ENCODE measurements around the gene PLOD1.

DNA sequence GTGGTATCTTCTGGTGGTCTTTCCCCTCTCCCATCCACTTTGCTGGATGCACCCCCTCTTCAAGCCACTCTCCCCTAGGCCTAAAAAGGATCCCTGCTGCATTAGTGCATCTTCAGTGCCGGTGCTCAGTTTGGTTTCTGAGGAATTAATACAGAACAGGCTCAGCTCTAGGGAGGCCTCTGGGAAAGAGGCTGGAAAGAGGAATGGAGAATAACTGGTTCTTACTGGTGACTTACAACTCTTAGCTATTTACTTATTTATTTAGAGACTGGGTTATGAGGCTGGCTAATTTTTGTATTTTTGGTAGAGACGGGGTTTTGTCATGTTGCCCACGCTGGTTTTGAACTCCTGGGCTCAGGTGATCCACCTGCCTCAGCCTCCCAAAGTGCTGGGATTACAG lies 64.7 kb downstream of the PLOD1 start:
- TF ChIP-seq, protein P1, sequence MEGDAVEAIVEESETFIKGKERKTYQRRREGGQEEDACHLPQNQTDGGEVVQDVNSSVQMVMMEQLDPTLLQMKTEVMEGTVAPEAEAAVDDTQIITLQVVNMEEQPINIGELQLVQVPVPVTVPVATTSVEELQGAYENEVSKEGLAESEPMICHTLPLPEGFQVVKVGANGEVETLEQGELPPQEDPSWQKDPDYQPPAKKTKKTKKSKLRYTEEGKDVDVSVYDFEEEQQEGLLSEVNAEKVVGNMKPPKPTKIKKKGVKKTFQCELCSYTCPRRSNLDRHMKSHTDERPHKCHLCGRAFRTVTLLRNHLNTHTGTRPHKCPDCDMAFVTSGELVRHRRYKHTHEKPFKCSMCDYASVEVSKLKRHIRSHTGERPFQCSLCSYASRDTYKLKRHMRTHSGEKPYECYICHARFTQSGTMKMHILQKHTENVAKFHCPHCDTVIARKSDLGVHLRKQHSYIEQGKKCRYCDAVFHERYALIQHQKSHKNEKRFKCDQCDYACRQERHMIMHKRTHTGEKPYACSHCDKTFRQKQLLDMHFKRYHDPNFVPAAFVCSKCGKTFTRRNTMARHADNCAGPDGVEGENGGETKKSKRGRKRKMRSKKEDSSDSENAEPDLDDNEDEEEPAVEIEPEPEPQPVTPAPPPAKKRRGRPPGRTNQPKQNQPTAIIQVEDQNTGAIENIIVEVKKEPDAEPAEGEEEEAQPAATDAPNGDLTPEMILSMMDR (IDR thresholded peaks at IDR 0.05), result no peak
- no peak for TF ChIP-seq ZFX (IDR thresholded peaks at IDR 0.05; ENCODE audit: borderline replicate concordance)

Data from 22Rv1 (cell line).